Suprapubic skin (tissue), 4 donors: Measurements from ENCODE around the gene CFAP90.

Experiments
- POLR2A ChIP-seq, 2 donors: fragments of 450-650 bp; IDR thresholded peaks; one replicate each; pipeline ENCODE4 v1.6.1; 2017; ENCODE audit warnings: antibody characterized with exemption in 2 of 2, mild to moderate bottlenecking in 2 of 2, moderate library complexity in 2 of 2
- POLR2AphosphoS5 ChIP-seq, 3 donors: sonication (generic); formaldehyde crosslinking; IDR thresholded peaks; one replicate each; pipeline ENCODE4 v1.6.1; 2017; ENCODE audit warnings: antibody characterized with exemption in 3 of 3
- TF ChIP-seq, protein P1 (sequence below), 2 donors: fragments of 200-600 bp in 1 of 2; fragments of 450-650 bp in 1 of 2; sonication (generic) in 1 of 2; IDR thresholded peaks; one replicate each; pipeline ENCODE4 v1.5.1; 2016 to 2019; ENCODE audit warnings: antibody characterized with exemption in 2 of 2, mild to moderate bottlenecking in 1 of 2, moderate library complexity in 1 of 2

DNA sequence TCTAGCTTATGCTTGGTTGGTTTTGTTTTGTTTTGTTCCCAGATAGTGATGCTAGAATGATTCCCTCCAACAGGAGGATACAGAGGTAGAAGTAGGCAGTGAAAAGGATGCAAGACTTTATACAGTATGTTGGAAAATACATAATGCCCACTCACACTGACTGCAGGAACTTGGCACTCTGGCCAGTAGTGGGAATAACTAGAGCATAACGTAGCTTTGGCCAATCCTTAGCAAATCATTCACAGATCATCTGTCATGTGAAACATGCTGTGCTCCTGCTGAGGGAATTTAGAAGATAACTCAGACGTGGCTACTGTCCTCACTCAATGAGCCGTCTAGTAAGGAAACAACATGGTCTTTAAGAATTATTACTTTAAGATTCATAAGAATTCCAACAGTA lies 13.5 kb downstream of the CFAP90 start:
- TF ChIP-seq POLR2A (IDR thresholded peaks at IDR 0.05), result no peak
- TF ChIP-seq POLR2AphosphoS5 (IDR thresholded peaks at IDR 0.05), result no peak
- TF ChIP-seq, protein P1, sequence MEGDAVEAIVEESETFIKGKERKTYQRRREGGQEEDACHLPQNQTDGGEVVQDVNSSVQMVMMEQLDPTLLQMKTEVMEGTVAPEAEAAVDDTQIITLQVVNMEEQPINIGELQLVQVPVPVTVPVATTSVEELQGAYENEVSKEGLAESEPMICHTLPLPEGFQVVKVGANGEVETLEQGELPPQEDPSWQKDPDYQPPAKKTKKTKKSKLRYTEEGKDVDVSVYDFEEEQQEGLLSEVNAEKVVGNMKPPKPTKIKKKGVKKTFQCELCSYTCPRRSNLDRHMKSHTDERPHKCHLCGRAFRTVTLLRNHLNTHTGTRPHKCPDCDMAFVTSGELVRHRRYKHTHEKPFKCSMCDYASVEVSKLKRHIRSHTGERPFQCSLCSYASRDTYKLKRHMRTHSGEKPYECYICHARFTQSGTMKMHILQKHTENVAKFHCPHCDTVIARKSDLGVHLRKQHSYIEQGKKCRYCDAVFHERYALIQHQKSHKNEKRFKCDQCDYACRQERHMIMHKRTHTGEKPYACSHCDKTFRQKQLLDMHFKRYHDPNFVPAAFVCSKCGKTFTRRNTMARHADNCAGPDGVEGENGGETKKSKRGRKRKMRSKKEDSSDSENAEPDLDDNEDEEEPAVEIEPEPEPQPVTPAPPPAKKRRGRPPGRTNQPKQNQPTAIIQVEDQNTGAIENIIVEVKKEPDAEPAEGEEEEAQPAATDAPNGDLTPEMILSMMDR (IDR thresholded peaks at IDR 0.05), result no peak
